SK-N-MC (cell line): ENCODE measurements around the gene PARVA.

ENCODE experiments used
- DNase-seq: peaks from one replicate; pipeline ENCODE4 v3.0.0-alpha.2; 2011; ENCODE audit warnings: low read depth, low spot score
- H3K27ac ChIP-seq: fragments of 200-600 bp; sonication (generic); 2 replicates; pipeline ENCODE4 v1.5.1; 2016; ENCODE audit warnings: mixed run types
- H3K36me3 ChIP-seq: fragments of 200-600 bp; sonication (generic); 2 replicates; pipeline ENCODE4 v1.6.1; 2017; ENCODE audit warnings: antibody characterized with exemption, low read length, mixed read lengths; ENCODE audit not compliant: insufficient read depth
- H3K4me3 ChIP-seq: fragments of 200-600 bp; sonication (generic); 2 replicates; pipeline ENCODE4 v1.5.1; 2016
- H3K9ac ChIP-seq: fragments of 200-600 bp; sonication (generic); 2 replicates; pipeline ENCODE4 v1.8.0; 2017; ENCODE audit warnings: mixed run types, mixed read lengths; ENCODE audit not compliant: insufficient read length
- H3K9me3 ChIP-seq: fragments of 200-600 bp; sonication (generic); 2 replicates; pipeline ENCODE4 v1.6.1; 2017; ENCODE audit warnings: low read depth, mild to moderate bottlenecking, antibody characterized with exemption, low read length, moderate library complexity, mixed read lengths
- EZH2 ChIP-seq: fragments of 200-600 bp; sonication (generic); IDR thresholded peaks from one replicate; pipeline ENCODE4 v1.6.1; 2017; ENCODE audit warnings: antibody characterized with exemption
- FOXP2 ChIP-seq: optimal IDR thresholded peaks from 2 replicates; pipeline ENCODE3; 2011; ENCODE audit warnings: mild to moderate bottlenecking, moderate library complexity; ENCODE audit not compliant: insufficient read depth; ENCODE audit errors: extremely low read length, control extremely low read depth
- POLR2AphosphoS5 ChIP-seq: IDR thresholded peaks from 2 replicates; pipeline ENCODE4 v1.6.1; 2012; ENCODE audit warnings: mild to moderate bottlenecking, low read depth, low read length, borderline replicate concordance

PARVA gene

DNA sequence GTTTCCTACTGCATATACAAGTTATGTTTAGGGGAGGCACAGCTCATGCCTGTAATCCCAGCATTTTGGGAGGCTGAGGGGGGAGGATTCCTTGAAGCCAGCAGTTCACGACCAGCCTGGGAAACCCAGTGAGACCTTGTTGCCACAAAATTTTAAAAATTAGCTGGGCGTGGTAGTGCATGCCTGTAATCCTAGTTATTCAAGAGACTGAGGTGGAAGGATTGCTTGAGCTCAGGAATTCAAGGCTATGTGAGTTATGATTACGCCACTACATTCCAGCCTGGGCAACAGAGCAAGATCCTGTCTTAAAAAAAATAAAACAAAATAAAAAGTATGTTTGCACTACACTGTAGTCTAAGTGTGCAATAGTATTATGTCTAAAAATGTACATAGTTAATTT lies 188.0 kb downstream of the PARVA start:
- H3K36me3 ChIP-seq: no peaks in the 10 kb centered on the region
- no peak for DNase-seq
- no peak overlapping the region for H3K9ac ChIP-seq
- TF ChIP-seq POLR2AphosphoS5 (no peak), EZH2 (no peak), FOXP2 (no peak)
- no peaks in the 10 kb centered on the region for H3K9me3 ChIP-seq
- no peak overlapping the region for H3K27ac ChIP-seq
- no peak overlapping the region for H3K4me3 ChIP-seq

GRCh38 chr11:12567746-12568460 lies 190.5 kb downstream of the PARVA start:
- H3K9me3 ChIP-seq: no peaks in the 10 kb centered on the region
- no peak overlapping the region for H3K9ac ChIP-seq
- no peak overlapping the region for H3K27ac ChIP-seq
- no peak for TF ChIP-seq FOXP2
- H3K36me3 ChIP-seq: no peaks in the 10 kb centered on the region
- DNase-seq: no peak
- no peak overlapping the region for H3K4me3 ChIP-seq

GRCh38 chr11:12569499-12570425 lies 192.4 kb downstream of the PARVA start:
- Histone ChIP-seq H3K27ac (no peak overlapping the region), H3K4me3 (no peak overlapping the region), H3K9me3 (no peaks in the 10 kb centered on the region), H3K9ac (no peak overlapping the region), H3K36me3 (no peaks in the 10 kb centered on the region)
- no peak for DNase-seq
- TF ChIP-seq POLR2AphosphoS5: no peak
- no peak for TF ChIP-seq EZH2
- TF ChIP-seq FOXP2: no peak

DNA sequence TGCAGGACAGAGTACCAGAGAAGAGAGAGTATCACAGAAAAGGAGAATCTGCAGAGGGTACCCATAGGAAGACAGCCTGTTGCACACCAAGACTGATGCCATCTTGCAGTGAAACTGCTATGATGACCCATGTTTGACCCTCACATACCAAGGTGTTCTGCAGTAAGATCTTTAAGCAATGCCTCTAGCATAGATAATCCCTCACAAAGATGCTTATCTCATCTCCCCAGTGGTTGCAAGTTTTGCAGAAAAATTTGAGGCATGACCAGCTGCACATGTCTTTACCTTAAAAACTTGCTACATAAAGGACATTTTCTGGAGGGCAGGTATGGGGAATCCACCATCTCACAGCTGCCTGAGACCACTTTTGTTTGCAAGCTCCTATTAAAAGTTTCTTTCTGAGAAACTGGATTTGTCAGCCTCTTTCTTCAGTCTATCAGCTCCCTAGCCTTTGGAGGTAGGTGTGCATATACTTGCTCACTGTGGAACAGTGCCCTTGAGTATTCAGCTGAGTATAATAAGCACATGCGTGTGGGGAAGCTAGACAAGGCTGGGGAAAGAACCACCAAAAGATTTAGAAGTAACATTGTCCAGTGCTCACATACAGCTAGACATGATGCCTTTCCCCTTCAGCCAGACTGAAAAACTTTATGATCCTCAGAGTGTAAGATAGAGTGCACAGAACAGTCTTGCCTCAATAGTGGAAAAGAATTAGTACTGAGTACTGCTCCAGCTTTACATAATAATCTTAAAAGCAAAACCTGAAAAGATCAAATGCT lies 196.5 kb downstream of the PARVA start:
- H3K9ac ChIP-seq: no peak overlapping the region
- no peaks in the 10 kb centered on the region for H3K36me3 ChIP-seq
- H3K4me3 ChIP-seq: no peak overlapping the region
- TF ChIP-seq EZH2: no peak
- H3K27ac ChIP-seq: no peak overlapping the region
- H3K9me3 ChIP-seq: no peaks in the 10 kb centered on the region
- no peak for DNase-seq

- Histone ChIP-seq H3K9me3 (no peaks in the 10 kb centered on the region), H3K4me3 (no peak overlapping the region), H3K36me3 (no peaks in the 10 kb centered on the region), H3K9ac (no peak overlapping the region), H3K27ac (no peak overlapping the region)
- TF ChIP-seq POLR2AphosphoS5: no peak
- no peak for TF ChIP-seq FOXP2
- no peak for TF ChIP-seq EZH2
- no peak for DNase-seq
These were observed 200.6 kb downstream of the PARVA start for GRCh38 chr11:12577725-12578644.

- TF ChIP-seq EZH2 (no peak), FOXP2 (no peak), POLR2AphosphoS5 (no peak)
These were observed 204.0 kb downstream of the PARVA start for GRCh38 chr11:12581416-12581815.

GRCh38 chr11:12581923-12582322 lies 204.6 kb downstream of the PARVA start:
- Histone ChIP-seq H3K4me3 (no peak overlapping the region), H3K27ac (no peak overlapping the region), H3K9ac (no peak overlapping the region), H3K36me3 (no peaks in the 10 kb centered on the region), H3K9me3 (no peaks in the 10 kb centered on the region)
- no peak for DNase-seq
- no peak for TF ChIP-seq EZH2
- no peak for TF ChIP-seq POLR2AphosphoS5
- TF ChIP-seq FOXP2: no peak

More at GRCh38 chr11:12581416-12581815, 204.0 kb downstream of the PARVA start:
- no peak for DNase-seq
- Histone ChIP-seq H3K4me3 (no peak overlapping the region), H3K36me3 (no peaks in the 10 kb centered on the region), H3K9me3 (no peaks in the 10 kb centered on the region), H3K9ac (no peak overlapping the region), H3K27ac (no peak overlapping the region)
